HepG2 (cell line): ENCODE data around the gene C2CD4A. TPM values are rescaled to one million over a fixed set of nuclear protein-coding genes. Genes with fewer than 3 reads are reported as not detected.

ENCODE experiments used
- ATAC-seq: fragments of 200-7000 bp; cut with Tn5 transposase; 3 replicates; pipeline ENCODE4 v1.9.1; 2020; ENCODE audit warnings: mild to moderate bottlenecking, moderate library complexity
- BruUV-seq: library from RNA; stranded (reverse); fragments of 400-500 nt; replicated peaks from 2 replicates; lab custom pipeline; 2021; lab: Mats Ljungman, UMichigan
- CTCF ChIA-PET: fragments of 300-600 bp; formaldehyde crosslinking; extraction: SDS; loops from one replicate; lab custom pipeline; 2021; ENCODE audit warnings: low total read pairs, inconsistent platforms, low intra/inter-chr PET ratio; lab: Yijun Ruan, JAX
- POLR2A ChIA-PET: fragments of 350-600 bp; sonication (Branson Sonifier 250); formaldehyde crosslinking; loops from one replicate; lab custom pipeline; 2020; ENCODE audit warnings: antibody characterized with exemption, inconsistent platforms; lab: Yijun Ruan, JAX
- DNase-seq: peaks from one replicate; pipeline ENCODE4 v3.0.0-alpha.2; 2015; ENCODE audit warnings: low spot score
- FAIRE-seq: peaks from 3 replicates; lab custom pipeline; 2011; peaks lifted over from hg19 to GRCh38; lab: Jason Lieb, UNC
- H2AFZ ChIP-seq: one replicate; pipeline ENCODE4 v1.6.1; 2011; ENCODE audit warnings: low read length, inconsistent platforms
- H3K27ac ChIP-seq: fragments of 300-600 bp; 3 replicates; pipeline ENCODE4 v1.8.0; 2011; ENCODE audit warnings: mixed run types, mild to moderate bottlenecking, mixed read lengths, low read length, inconsistent platforms; ENCODE audit not compliant: insufficient read depth; ENCODE audit errors: extremely low read length
- H3K27me3 ChIP-seq, 2 experiments: fragments of 200-600 bp in 1 of 2; 2 replicates in 1 of 2; 3 replicates in 1 of 2; pipeline versions ENCODE4 v1.6.0 to v1.8.0; 2011; ENCODE audit warnings: low read length in 2 of 2, mild to moderate bottlenecking in 2 of 2, moderate library complexity in 2 of 2, inconsistent platforms in 1 of 2; ENCODE audit not compliant: insufficient read depth in 2 of 2, control insufficient read depth in 1 of 2
- H3K36me3 ChIP-seq, 2 experiments: fragments of 200-600 bp in 1 of 2; replicated peaks in 1 of 2; 2 replicates in 1 of 2; 3 replicates in 1 of 2; pipeline versions ENCODE4 v1.5.1 to v1.8.0; 2011; ENCODE audit warnings: low read length in 2 of 2, inconsistent platforms in 1 of 2; ENCODE audit not compliant: insufficient read depth in 2 of 2, control insufficient read depth in 1 of 2
- H3K4me1 ChIP-seq: 2 replicates; pipeline ENCODE4 v1.5.1; 2012; ENCODE audit warnings: low read length, inconsistent platforms; ENCODE audit not compliant: insufficient read depth
- H3K4me2 ChIP-seq: 2 replicates; pipeline ENCODE4 v1.6.0; 2011; ENCODE audit warnings: low read depth, low read length, inconsistent platforms
- H3K4me3 ChIP-seq, 3 experiments: fragments of 200-600 bp in 1 of 3; sonication (generic), shearing (Covaris generic) in 1 of 3; replicated peaks in 1 of 3; 2 replicates each; pipeline ENCODE4 v1.5.1; 2011 to 2016; ENCODE audit warnings: low read length in 3 of 3, inconsistent platforms in 2 of 3, low read depth in 2 of 3, mild to moderate bottlenecking in 2 of 3, control low read depth in 1 of 3, mixed read lengths in 1 of 3; ENCODE audit not compliant: insufficient read depth in 1 of 3
- H3K79me2 ChIP-seq: one replicate; pipeline ENCODE4 v1.6.1; 2011; ENCODE audit warnings: low read length, inconsistent platforms; ENCODE audit not compliant: insufficient read depth
- H3K9ac ChIP-seq: 2 replicates; pipeline ENCODE4 v1.6.0; 2011; ENCODE audit warnings: mild to moderate bottlenecking, low read depth, low read length, inconsistent platforms; ENCODE audit not compliant: insufficient read depth
- H3K9me3 ChIP-seq: 2 replicates; pipeline ENCODE4 v1.5.1; 2012; ENCODE audit warnings: mild to moderate bottlenecking, low read length
- H4K20me1 ChIP-seq: 2 replicates; pipeline ENCODE4 v1.6.0; 2011; ENCODE audit warnings: inconsistent platforms, mild to moderate bottlenecking, low read length, moderate library complexity; ENCODE audit not compliant: insufficient read depth
- EP300 ChIP-seq, 3 experiments: sonication (generic) in 1 of 3; formaldehyde crosslinking in 1 of 3; IDR thresholded peaks; 2 replicates each; pipeline versions ENCODE4 v1.5.1 to v1.6.1; 2011 to 2020; ENCODE audit warnings: low read depth in 2 of 3, low read length in 2 of 3, borderline replicate concordance in 1 of 3, improper control_type of control experiment in 1 of 3, mild to moderate bottlenecking in 1 of 3, missing genetic modification reagents in 1 of 3, moderate library complexity in 1 of 3
- ESRRA ChIP-seq: sonication (generic); formaldehyde crosslinking; IDR thresholded peaks from 2 replicates; pipeline ENCODE4 v1.5.1; 2020; ENCODE audit warnings: mild to moderate bottlenecking, low read depth, missing genetic modification reagents
- MIER3 ChIP-seq: IDR thresholded peaks from 2 replicates; pipeline ENCODE4 v1.6.1; 2016; ENCODE audit warnings: missing compliant biosample characterization, borderline replicate concordance
- NR2C2 ChIP-seq: sonication (generic); formaldehyde crosslinking; IDR thresholded peaks from 2 replicates; pipeline ENCODE4 v1.4.0; 2020; ENCODE audit warnings: missing genetic modification reagents, mild to moderate bottlenecking, moderate library complexity, borderline replicate concordance
- PAF1 ChIP-seq: IDR thresholded peaks from 2 replicates; pipeline ENCODE4 v1.6.1; 2016; ENCODE audit warnings: missing genetic modification reagents, missing compliant biosample characterization
- PPARG ChIP-seq: conservative IDR thresholded peaks from 2 replicates; pipeline ENCODE4 v1.6.1; 2016; ENCODE audit warnings: missing biosample characterization, missing genetic modification reagents
- SP5 ChIP-seq: IDR thresholded peaks from 2 replicates; pipeline ENCODE4 v1.6.1; 2016; ENCODE audit warnings: low read depth, borderline replicate concordance
- TEAD2 ChIP-seq: sonication (generic); formaldehyde crosslinking; IDR thresholded peaks from 2 replicates; pipeline ENCODE4 v1.9.0; 2021; ENCODE audit warnings: missing genetic modification reagents
- ZFP36L1 ChIP-seq: sonication (generic); formaldehyde crosslinking; IDR thresholded peaks from 2 replicates; pipeline ENCODE4 v1.8.0; 2022; ENCODE audit warnings: mild to moderate bottlenecking, missing genetic modification reagents, moderate library complexity
- ZNF253 ChIP-seq: sonication (generic); formaldehyde crosslinking; IDR thresholded peaks from 2 replicates; pipeline ENCODE4 v1.8.0; 2022; ENCODE audit warnings: mild to moderate bottlenecking, missing genetic modification reagents, borderline replicate concordance
- WGBS: methylation state at CpG from one replicate; pipeline ENCODE4 v1.1.6; 2017; ENCODE audit warnings: low lambda C conversion rate; 5-methylcytosine and 5-hydroxymethylcytosine counted together
- in situ Hi-C: cut with HindIII; loops from 2 replicates; pipeline ENCODE4 v1.10.0; 2017; ENCODE audit warnings: low pct_unique_long_range_greater_than_20kb; ENCODE audit not compliant: extremely low pct_ligation_motif_present
- intact Hi-C: fragments of 100-400 bp; cut with micrococcal nuclease; formaldehyde crosslinking; loops from one replicate; pipeline ENCODE4 v1.10.0; 2022; ENCODE audit not compliant: unreplicated experiment
- polyA plus RNA-seq, 8 experiments: library from polyadenylated mRNA; depleted of rRNA in 3 of 8; stranded (reverse) in 7 of 8; unstranded in 1 of 8; fragments of >200 nt; fragmentation: Illumina TruSeq in 4 of 8; extraction: Trizol in 4 of 8; gene quantifications; 2 replicates each; pipeline versions ENCODE4 v1.2.1 to v1.2.3, GENCODE V29; 2011 to 2016; ENCODE audit warnings: low read depth in 4 of 8, missing spikeins in 1 of 8, mixed read lengths in 1 of 8; ENCODE audit not compliant: insufficient read depth in 1 of 8
- total RNA-seq, 5 experiments: library from RNA; depleted of rRNA; stranded (reverse); fragments of >200 nt; fragmentation: Illumina TruSeq; extraction: Trizol; gene quantifications; 2 replicates each; pipeline ENCODE4 v1.2.3, GENCODE V29; 2016; ENCODE audit warnings: low read depth in 1 of 5
- TF ChIP-seq, protein P1 (sequence below): IDR thresholded peaks from 2 replicates; pipeline ENCODE4 v1.6.1; 2016; ENCODE audit warnings: missing compliant biosample characterization, missing genetic modification reagents, borderline replicate concordance
- TF ChIP-seq, protein P2 (sequence below): sonication (generic); formaldehyde crosslinking; IDR thresholded peaks from 2 replicates; pipeline ENCODE4 v1.5.0; 2020; ENCODE audit warnings: mild to moderate bottlenecking, missing genetic modification reagents
- TF ChIP-seq, protein P3 (sequence below): sonication (generic); formaldehyde crosslinking; IDR thresholded peaks from 2 replicates; pipeline ENCODE4 v1.4.0; 2020; ENCODE audit warnings: mild to moderate bottlenecking, missing genetic modification reagents, borderline replicate concordance
- TF ChIP-seq, protein P4 (sequence below): sonication (generic); formaldehyde crosslinking; IDR thresholded peaks from 2 replicates; pipeline ENCODE4 v1.4.0; 2020; ENCODE audit warnings: missing genetic modification reagents

C2CD4A gene
- total and polyA plus RNA-seq, 2 of the 13 experiments (the other 11 are each of a cell fraction or from before 2014, with no cell fraction given), result 0.20 TPM; not detected in 1

DNA sequence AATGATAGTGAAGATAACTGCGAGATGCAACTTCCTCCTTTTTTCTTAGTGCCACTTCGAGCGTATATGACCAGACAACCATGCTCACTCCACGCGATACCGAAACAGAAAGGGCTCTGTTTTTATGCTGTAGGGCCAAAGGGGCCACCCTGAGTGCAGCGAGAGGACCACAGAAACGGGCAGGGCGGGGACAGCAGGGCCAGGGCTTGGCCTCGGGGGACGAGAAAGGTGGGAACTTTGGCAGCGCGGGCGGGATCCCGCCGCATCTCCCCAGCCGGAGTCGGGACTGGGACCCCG, 7.0 kb upstream of the C2CD4A start:
- intact Hi-C loops (no loop called here), in situ Hi-C loops (no loop called here)
- Histone ChIP-seq H3K27me3 (peaks cover 0 to 3% of the 10 kb centered on the region in 2 experiments; a peak in 1 of 5 replicates), H4K20me1 (no peaks in the 10 kb centered on the region), H3K9ac (peak overlapping the region; percentile 83), H3K79me2 (peaks cover 33% of the 10 kb centered on the region), H2AFZ (peak overlapping the region; percentile 69), H3K4me3 (peak overlapping the region; percentile 80 to 96 (median 95)), H3K27ac (peak overlapping the region; percentile 75), H3K4me2 (peak overlapping the region; percentile 95), H3K4me1 (peaks cover 31% of the 10 kb centered on the region), H3K36me3 (no peaks in the 10 kb centered on the region), H3K9me3 (no peaks in the 10 kb centered on the region)
- no peak for FAIRE-seq
- no TSS peak for BruUV-seq
- POLR2A ChIA-PET, result no interaction called here
- under 1% methylated on average over 19 of the region's 19 CpGs for WGBS
- CTCF ChIA-PET, result no interaction called here
- peak; percentile 89 for ATAC-seq
- peak; percentile 61 for DNase-seq
- TF ChIP-seq, protein P1, sequence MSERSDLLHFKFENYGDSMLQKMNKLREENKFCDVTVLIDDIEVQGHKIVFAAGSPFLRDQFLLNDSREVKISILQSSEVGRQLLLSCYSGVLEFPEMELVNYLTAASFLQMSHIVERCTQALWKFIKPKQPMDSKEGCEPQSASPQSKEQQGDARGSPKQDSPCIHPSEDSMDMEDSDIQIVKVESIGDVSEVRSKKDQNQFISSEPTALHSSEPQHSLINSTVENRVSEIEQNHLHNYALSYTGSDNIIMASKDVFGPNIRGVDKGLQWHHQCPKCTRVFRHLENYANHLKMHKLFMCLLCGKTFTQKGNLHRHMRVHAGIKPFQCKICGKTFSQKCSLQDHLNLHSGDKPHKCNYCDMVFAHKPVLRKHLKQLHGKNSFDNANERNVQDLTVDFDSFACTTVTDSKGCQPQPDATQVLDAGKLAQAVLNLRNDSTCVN, result no peak
- no peak for TF ChIP-seq NR2C2 (CRISPR knock-in tag)
- TF ChIP-seq, protein P2, sequence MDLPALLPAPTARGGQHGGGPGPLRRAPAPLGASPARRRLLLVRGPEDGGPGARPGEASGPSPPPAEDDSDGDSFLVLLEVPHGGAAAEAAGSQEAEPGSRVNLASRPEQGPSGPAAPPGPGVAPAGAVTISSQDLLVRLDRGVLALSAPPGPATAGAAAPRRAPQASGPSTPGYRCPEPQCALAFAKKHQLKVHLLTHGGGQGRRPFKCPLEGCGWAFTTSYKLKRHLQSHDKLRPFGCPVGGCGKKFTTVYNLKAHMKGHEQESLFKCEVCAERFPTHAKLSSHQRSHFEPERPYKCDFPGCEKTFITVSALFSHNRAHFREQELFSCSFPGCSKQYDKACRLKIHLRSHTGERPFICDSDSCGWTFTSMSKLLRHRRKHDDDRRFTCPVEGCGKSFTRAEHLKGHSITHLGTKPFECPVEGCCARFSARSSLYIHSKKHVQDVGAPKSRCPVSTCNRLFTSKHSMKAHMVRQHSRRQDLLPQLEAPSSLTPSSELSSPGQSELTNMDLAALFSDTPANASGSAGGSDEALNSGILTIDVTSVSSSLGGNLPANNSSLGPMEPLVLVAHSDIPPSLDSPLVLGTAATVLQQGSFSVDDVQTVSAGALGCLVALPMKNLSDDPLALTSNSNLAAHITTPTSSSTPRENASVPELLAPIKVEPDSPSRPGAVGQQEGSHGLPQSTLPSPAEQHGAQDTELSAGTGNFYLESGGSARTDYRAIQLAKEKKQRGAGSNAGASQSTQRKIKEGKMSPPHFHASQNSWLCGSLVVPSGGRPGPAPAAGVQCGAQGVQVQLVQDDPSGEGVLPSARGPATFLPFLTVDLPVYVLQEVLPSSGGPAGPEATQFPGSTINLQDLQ (CRISPR knock-in tag), result no peak
- TF ChIP-seq MIER3 (CRISPR knock-in tag), result no peak
- TF ChIP-seq EP300 (IDR thresholded peaks at IDR 0.05; ENCODE audit: low read depth in 2 of 2, low read length in 2 of 2), result no peak
- no peak for TF ChIP-seq EP300 (CRISPR knock-in tag; IDR thresholded peaks at IDR 0.05; ENCODE audit: borderline replicate concordance)
- no peak for TF ChIP-seq ZFP36L1 (CRISPR knock-in tag)
- TF ChIP-seq ESRRA (CRISPR knock-in tag), result no peak
- TF ChIP-seq TEAD2 (CRISPR knock-in tag), result no peak
- TF ChIP-seq ZNF253, result no peak
- TF ChIP-seq, protein P3, sequence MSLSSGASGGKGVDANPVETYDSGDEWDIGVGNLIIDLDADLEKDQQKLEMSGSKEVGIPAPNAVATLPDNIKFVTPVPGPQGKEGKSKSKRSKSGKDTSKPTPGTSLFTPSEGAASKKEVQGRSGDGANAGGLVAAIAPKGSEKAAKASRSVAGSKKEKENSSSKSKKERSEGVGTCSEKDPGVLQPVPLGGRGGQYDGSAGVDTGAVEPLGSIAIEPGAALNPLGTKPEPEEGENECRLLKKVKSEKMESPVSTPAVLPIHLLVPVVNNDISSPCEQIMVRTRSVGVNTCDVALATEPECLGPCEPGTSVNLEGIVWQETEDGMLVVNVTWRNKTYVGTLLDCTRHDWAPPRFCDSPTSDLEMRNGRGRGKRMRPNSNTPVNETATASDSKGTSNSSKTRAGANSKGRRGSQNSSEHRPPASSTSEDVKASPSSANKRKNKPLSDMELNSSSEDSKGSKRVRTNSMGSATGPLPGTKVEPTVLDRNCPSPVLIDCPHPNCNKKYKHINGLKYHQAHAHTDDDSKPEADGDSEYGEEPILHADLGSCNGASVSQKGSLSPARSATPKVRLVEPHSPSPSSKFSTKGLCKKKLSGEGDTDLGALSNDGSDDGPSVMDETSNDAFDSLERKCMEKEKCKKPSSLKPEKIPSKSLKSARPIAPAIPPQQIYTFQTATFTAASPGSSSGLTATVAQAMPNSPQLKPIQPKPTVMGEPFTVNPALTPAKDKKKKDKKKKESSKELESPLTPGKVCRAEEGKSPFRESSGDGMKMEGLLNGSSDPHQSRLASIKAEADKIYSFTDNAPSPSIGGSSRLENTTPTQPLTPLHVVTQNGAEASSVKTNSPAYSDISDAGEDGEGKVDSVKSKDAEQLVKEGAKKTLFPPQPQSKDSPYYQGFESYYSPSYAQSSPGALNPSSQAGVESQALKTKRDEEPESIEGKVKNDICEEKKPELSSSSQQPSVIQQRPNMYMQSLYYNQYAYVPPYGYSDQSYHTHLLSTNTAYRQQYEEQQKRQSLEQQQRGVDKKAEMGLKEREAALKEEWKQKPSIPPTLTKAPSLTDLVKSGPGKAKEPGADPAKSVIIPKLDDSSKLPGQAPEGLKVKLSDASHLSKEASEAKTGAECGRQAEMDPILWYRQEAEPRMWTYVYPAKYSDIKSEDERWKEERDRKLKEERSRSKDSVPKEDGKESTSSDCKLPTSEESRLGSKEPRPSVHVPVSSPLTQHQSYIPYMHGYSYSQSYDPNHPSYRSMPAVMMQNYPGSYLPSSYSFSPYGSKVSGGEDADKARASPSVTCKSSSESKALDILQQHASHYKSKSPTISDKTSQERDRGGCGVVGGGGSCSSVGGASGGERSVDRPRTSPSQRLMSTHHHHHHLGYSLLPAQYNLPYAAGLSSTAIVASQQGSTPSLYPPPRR, result no peak
- TF ChIP-seq PAF1, result no peak
- TF ChIP-seq, protein P4, sequence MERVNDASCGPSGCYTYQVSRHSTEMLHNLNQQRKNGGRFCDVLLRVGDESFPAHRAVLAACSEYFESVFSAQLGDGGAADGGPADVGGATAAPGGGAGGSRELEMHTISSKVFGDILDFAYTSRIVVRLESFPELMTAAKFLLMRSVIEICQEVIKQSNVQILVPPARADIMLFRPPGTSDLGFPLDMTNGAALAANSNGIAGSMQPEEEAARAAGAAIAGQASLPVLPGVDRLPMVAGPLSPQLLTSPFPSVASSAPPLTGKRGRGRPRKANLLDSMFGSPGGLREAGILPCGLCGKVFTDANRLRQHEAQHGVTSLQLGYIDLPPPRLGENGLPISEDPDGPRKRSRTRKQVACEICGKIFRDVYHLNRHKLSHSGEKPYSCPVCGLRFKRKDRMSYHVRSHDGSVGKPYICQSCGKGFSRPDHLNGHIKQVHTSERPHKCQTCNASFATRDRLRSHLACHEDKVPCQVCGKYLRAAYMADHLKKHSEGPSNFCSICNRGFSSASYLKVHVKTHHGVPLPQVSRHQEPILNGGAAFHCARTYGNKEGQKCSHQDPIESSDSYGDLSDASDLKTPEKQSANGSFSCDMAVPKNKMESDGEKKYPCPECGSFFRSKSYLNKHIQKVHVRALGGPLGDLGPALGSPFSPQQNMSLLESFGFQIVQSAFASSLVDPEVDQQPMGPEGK (CRISPR knock-in tag), result no peak
- TF ChIP-seq SP5 (CRISPR knock-in tag), result no peak
- no peak for TF ChIP-seq PPARG (CRISPR knock-in tag)
